HFF-Myc (cell line): ENCODE results near the gene RAD51B.

Experiments
- DNase-seq: peaks from one replicate; pipeline ENCODE4 v3.0.0-alpha.2; 2011; ENCODE audit warnings: low read depth; ENCODE audit errors: extremely low read depth
- H3K4me3 ChIP-seq: replicated peaks from 2 replicates; pipeline ENCODE4 v1.5.1; 2011; ENCODE audit warnings: low read depth, mild to moderate bottlenecking, control low read depth, low read length
- TF ChIP-seq, protein P1 (sequence below): IDR thresholded peaks from 2 replicates; pipeline ENCODE4 v1.5.1; 2012; ENCODE audit warnings: mild to moderate bottlenecking, low read depth, low read length, control low read depth; ENCODE audit errors: missing control alignments

RAD51B gene

DNA sequence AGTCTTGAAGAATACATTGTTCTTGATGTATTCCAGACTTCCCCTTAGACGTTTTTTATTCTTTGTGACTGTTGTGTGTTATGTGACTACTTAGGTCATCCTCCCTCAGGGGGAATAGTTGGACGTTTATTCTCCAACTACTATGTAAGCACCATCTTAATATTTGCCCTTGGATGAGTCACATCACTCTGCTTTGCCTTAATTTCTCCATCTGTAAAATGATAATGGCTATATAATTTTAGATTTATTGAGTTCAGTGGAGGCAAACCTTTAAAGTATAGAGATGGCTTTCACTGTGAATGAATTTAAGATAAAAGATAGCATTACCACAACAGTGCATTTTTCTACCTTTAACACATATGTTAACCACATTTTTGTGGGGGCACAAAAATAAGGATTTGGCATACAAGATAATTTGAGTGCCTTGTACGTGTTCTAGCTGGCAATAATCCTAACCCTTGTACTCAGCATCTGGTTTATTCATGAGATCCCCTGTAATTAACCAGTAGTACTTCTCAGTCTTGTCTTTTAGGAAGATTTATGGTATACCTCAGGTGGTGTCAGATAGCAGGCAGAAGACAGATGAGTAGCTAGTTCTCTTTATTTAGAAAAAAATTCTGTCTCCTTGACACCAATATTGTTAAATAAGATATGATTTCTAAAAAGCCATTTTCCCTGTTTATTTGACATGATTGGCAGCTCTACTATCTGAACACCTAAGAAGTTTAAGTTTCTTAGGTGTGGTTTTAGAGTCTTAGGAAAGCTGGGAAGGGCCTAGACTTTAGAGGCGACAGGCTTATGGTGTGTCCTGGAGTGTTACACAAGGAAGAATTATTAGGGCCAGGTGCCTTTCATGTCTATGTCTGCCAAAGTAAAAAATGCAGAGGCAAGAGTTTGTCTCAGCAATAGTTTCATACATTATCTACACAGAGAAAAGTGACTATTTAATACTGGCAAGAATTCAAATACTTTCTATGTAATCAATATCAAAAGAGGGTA, 152.3 kb downstream of the RAD51B start:
- H3K4me3 ChIP-seq, result no peak overlapping the region
- TF ChIP-seq, protein P1, sequence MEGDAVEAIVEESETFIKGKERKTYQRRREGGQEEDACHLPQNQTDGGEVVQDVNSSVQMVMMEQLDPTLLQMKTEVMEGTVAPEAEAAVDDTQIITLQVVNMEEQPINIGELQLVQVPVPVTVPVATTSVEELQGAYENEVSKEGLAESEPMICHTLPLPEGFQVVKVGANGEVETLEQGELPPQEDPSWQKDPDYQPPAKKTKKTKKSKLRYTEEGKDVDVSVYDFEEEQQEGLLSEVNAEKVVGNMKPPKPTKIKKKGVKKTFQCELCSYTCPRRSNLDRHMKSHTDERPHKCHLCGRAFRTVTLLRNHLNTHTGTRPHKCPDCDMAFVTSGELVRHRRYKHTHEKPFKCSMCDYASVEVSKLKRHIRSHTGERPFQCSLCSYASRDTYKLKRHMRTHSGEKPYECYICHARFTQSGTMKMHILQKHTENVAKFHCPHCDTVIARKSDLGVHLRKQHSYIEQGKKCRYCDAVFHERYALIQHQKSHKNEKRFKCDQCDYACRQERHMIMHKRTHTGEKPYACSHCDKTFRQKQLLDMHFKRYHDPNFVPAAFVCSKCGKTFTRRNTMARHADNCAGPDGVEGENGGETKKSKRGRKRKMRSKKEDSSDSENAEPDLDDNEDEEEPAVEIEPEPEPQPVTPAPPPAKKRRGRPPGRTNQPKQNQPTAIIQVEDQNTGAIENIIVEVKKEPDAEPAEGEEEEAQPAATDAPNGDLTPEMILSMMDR, result no peak
- peak; percentile 90 for DNase-seq

DNA sequence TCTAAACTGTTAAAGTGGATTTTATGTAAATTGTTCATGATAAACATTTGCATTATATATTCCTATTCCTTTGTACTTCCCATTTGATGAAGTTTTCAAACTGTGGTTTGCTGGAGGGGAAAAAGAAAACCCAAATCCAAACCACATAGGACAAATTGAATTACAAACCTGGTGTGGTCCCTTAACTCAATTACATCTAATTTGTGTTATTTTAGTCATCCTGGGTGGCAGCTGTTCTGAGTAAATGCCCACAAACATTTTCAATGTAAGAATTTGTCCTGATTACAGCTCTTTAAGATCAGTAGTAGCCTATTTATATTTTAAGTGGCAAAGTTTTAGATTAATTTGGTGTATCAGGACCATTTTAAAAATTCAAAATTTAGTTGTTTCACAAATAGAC, 153.9 kb downstream of the RAD51B start:
- DNase-seq, result no peak
- no peak overlapping the region for H3K4me3 ChIP-seq
- TF ChIP-seq, protein P1, result no peak

DNA sequence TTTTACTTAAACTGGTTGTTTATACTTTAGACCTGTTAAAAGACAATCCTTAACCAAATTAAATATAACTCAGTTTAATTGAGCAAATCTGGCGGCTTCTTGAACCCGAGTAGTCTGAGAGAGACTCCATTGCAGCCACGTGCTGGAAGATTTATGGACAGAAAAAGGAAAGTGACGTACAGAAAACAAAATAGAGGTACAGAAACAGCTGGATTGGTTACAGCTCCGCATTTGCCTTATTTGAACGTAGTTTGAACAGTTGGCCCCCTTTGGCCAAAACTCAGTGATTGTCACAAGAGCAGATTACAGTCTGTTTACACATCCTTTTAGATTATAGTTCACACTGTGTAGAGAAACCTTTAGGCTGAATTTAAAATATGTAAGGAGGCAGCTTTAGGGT, 155.9 kb downstream of the RAD51B start:
- TF ChIP-seq, protein P1, result no peak
- no peak overlapping the region for H3K4me3 ChIP-seq
- no peak for DNase-seq

GRCh38 chr14:67977434-67978034, 158.0 kb downstream of the RAD51B start:
- TF ChIP-seq, protein P1, result no peak
- H3K4me3 ChIP-seq, result no peak overlapping the region
- no peak for DNase-seq

- DNase-seq, result no peak
- no peak overlapping the region for H3K4me3 ChIP-seq
- TF ChIP-seq, protein P1, result no peak
These were observed 159.2 kb downstream of the RAD51B start for GRCh38 chr14:67978749-67979148.

DNA sequence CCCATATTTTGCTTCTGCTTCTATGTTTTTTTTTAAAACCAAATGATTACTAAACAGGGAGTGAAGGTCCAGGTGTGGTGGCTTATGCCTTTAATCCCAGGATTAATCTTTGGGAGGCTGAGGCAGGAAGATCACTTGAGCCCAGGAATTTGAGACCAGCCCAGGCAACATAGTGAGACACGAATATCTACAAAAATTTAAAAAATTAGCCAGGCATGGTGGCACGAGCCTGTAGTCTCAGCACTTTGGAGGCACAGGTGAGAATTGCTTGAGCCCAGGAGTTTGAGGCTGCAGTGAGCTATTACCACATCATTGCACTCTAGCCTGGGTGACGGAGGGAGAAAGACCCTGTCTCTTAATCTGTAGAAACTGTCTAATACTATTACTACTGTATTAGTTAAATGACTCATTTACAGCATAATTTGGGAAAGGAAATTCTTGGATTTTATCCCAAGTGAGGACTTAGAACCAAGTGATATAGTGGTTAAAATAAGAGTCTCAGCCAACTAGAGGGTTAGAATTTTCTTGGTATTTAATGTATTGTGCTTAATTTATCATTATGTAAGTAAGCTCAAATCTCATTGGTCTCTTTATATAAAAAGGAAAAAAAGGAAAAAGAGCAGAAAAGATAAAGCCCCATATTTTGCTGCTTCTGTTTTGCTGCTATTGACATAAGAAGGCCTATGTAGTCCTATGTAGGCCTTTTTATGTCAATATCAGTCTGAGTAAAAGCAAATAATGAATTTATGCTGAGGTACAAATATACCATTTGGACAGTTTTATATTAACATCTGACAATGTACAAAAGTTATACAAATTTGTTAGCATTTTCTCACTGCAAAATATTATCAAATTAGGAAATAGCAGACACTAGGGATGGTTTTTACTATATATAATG, 163.4 kb downstream of the RAD51B start:
- TF ChIP-seq, protein P1, result no peak
- H3K4me3 ChIP-seq, result no peak overlapping the region
- DNase-seq, result no peak
